Measurements from ENCODE around the gene DYSF.

DNA sequence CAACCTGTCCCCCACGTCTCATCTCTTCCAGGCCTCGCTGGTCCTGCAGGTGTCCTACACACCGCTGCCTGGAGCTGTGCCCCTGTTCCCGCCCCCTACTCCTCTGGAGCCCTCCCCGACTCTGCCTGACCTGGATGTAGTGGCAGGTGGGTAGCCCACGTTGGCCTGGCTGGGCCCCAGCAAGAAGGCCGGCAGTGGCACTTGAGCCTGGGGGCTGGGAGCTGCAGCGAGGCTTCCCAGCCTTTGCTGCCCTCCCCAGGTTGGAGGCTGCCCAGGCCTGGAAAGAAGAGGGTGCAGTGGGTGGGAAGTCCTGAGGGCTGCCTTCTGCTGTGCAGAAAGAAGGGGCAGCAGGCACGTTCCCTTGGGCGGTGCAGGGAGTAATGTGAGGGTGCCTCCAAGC, 58.4 kb downstream of the DYSF start:
- TF ChIP-seq, protein P1, sequence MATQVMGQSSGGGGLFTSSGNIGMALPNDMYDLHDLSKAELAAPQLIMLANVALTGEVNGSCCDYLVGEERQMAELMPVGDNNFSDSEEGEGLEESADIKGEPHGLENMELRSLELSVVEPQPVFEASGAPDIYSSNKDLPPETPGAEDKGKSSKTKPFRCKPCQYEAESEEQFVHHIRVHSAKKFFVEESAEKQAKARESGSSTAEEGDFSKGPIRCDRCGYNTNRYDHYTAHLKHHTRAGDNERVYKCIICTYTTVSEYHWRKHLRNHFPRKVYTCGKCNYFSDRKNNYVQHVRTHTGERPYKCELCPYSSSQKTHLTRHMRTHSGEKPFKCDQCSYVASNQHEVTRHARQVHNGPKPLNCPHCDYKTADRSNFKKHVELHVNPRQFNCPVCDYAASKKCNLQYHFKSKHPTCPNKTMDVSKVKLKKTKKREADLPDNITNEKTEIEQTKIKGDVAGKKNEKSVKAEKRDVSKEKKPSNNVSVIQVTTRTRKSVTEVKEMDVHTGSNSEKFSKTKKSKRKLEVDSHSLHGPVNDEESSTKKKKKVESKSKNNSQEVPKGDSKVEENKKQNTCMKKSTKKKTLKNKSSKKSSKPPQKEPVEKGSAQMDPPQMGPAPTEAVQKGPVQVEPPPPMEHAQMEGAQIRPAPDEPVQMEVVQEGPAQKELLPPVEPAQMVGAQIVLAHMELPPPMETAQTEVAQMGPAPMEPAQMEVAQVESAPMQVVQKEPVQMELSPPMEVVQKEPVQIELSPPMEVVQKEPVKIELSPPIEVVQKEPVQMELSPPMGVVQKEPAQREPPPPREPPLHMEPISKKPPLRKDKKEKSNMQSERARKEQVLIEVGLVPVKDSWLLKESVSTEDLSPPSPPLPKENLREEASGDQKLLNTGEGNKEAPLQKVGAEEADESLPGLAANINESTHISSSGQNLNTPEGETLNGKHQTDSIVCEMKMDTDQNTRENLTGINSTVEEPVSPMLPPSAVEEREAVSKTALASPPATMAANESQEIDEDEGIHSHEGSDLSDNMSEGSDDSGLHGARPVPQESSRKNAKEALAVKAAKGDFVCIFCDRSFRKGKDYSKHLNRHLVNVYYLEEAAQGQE (IDR thresholded peaks at IDR 0.05; ENCODE audit: borderline replicate concordance): no peak
- TF ChIP-seq EZH2 (IDR thresholded peaks at IDR 0.05; ENCODE audit: borderline replicate concordance, insufficient read depth, low read length, poor library complexity, severe bottlenecking): no peak
- no peak for TF ChIP-seq RAD21 (conservative IDR thresholded peaks at IDR 0.05)
- no peak for TF ChIP-seq EP300 (conservative IDR thresholded peaks at IDR 0.05; ENCODE audit: poor library complexity, severe bottlenecking)
- TF ChIP-seq, protein P2, sequence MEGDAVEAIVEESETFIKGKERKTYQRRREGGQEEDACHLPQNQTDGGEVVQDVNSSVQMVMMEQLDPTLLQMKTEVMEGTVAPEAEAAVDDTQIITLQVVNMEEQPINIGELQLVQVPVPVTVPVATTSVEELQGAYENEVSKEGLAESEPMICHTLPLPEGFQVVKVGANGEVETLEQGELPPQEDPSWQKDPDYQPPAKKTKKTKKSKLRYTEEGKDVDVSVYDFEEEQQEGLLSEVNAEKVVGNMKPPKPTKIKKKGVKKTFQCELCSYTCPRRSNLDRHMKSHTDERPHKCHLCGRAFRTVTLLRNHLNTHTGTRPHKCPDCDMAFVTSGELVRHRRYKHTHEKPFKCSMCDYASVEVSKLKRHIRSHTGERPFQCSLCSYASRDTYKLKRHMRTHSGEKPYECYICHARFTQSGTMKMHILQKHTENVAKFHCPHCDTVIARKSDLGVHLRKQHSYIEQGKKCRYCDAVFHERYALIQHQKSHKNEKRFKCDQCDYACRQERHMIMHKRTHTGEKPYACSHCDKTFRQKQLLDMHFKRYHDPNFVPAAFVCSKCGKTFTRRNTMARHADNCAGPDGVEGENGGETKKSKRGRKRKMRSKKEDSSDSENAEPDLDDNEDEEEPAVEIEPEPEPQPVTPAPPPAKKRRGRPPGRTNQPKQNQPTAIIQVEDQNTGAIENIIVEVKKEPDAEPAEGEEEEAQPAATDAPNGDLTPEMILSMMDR (IDR thresholded peaks at IDR 0.05; ENCODE audit: poor library complexity, severe bottlenecking): no peak

Data from neural cell (in vitro differentiated cells).